Spleen (tissue), 11 donors: Measurements from ENCODE around the gene KLF14. TPM values are rescaled to one million over a fixed set of nuclear protein-coding genes. Genes with fewer than 3 reads are reported as not detected.

Source experiments
- DNase-seq: peaks from one replicate; pipeline ENCODE4 v3.0.0-alpha.2; 2020
- H3K27ac ChIP-seq, 8 donors: fragments of 200-600 bp; sonication (generic) in 7 of 8; 1 replicate in 4 of 8; 2 replicates in 4 of 8; pipeline versions ENCODE4 v1.5.0 to v1.8.0; 2016 to 2021; ENCODE audit warnings: inconsistent platforms in 4 of 8, mild to moderate bottlenecking in 4 of 8, moderate library complexity in 1 of 8
- H3K27me3 ChIP-seq, 7 donors: fragments of 200-600 bp; sonication (generic) in 6 of 7; replicated peaks in 1 of 7; 1 replicate in 4 of 7; 2 replicates in 3 of 7; pipeline versions ENCODE4 v1.5.0 to v1.8.0; 2016 to 2021; ENCODE audit warnings: inconsistent platforms in 3 of 7, mild to moderate bottlenecking in 1 of 7
- H3K36me3 ChIP-seq, 6 donors: fragments of 200-600 bp; sonication (generic) in 5 of 6; 1 replicate in 4 of 6; 2 replicates in 2 of 6; pipeline versions ENCODE4 v1.5.0 to v1.8.0; 2016 to 2021; ENCODE audit warnings: inconsistent platforms in 2 of 6
- H3K4me1 ChIP-seq, 6 donors: fragments of 200-600 bp; sonication (generic) in 5 of 6; 1 replicate in 3 of 6; 2 replicates in 3 of 6; pipeline versions ENCODE4 v1.5.0 to v1.8.0; 2016 to 2021; ENCODE audit warnings: inconsistent platforms in 3 of 6
- H3K4me3 ChIP-seq, 8 donors: fragments of 200-600 bp; sonication (generic) in 7 of 8; 1 replicate in 4 of 8; 2 replicates in 4 of 8; pipeline versions ENCODE4 v1.5.0 to v1.8.0; 2016 to 2021; ENCODE audit warnings: inconsistent platforms in 4 of 8, mild to moderate bottlenecking in 4 of 8, moderate library complexity in 2 of 8
- H3K9me3 ChIP-seq, 8 donors: fragments of 200-600 bp; sonication (generic) in 7 of 8; 1 replicate in 4 of 8; 2 replicates in 4 of 8; pipeline versions ENCODE4 v1.5.0 to v1.8.0; 2016 to 2021; ENCODE audit warnings: inconsistent platforms in 4 of 8
- POLR2A ChIP-seq, 3 donors: fragments of 450-650 bp; IDR thresholded peaks; one replicate each; pipeline ENCODE4 v1.5.1; 2017; ENCODE audit warnings: antibody characterized with exemption in 3 of 3, mild to moderate bottlenecking in 1 of 3
- POLR2AphosphoS5 ChIP-seq, 3 donors: sonication (generic); formaldehyde crosslinking; IDR thresholded peaks; one replicate each; pipeline ENCODE4 v1.5.1; 2017; ENCODE audit warnings: antibody characterized with exemption in 3 of 3
- WGBS, 5 donors: extraction: QIAGEN DNeasy Blood & Tissue Kit in 3 of 5; methylation state at CpG; one replicate each; pipeline versions ENCODE4 v1.1.5 to v1.1.7; 2013 to 2018; 5-methylcytosine and 5-hydroxymethylcytosine counted together
- intact Hi-C: fragments of 100-400 bp; cut with DNase I; formaldehyde crosslinking; loops from one replicate; pipeline ENCODE4 v1.15.0; 2023; ENCODE audit warnings: low total_unique reads
- polyA plus RNA-seq, 3 donors: library from polyadenylated mRNA; stranded (reverse); fragments of 200-250 nt; gene quantifications; one replicate each; pipeline ENCODE4 v1.2.1, GENCODE V29; 2013
- total RNA-seq, 7 donors: library from RNA; depleted of rRNA in 3 of 7; stranded (reverse); fragments of >200 nt in 3 of 7; fragmentation: NEBNext Ultra II Directional in 4 of 7; extraction: Animal tissue kit (Norgen Biotek cat#: 25700) in 4 of 7; gene quantifications; one replicate each; pipeline versions ENCODE4 v1.1.0 to v1.2.1, GENCODE V29; 2016 to 2021
- TF ChIP-seq, protein P1 (sequence below), 11 experiments: fragments of 200-600 bp in 7 of 11; fragments of 450-650 bp in 4 of 11; sonication (generic) in 4 of 11; IDR thresholded peaks in 8 of 11; conservative IDR thresholded peaks in 3 of 11; 1 replicate in 7 of 11; 2 replicates in 4 of 11; pipeline versions ENCODE4 v1.4.0 to v1.8.0; 2016 to 2021; ENCODE audit warnings: antibody characterized with exemption in 11 of 11, inconsistent platforms in 4 of 11, mild to moderate bottlenecking in 1 of 11
- donor health status: healthy with polysubstance abuse.
- donor health status: DM: no; HTN: no; CAD: no; lungs with moderate emphysema.
- donor health status: DM: no; HTN: no; CAD: no.
- donor health status: Bipolar disorder and iron deficiency.
- donor health status: healthy.
- donor health status: DM: no; HTN: no; CAD: no.
- donor health status: DM: yes; HTN: yes; CAD: no.

Gene KLF14
- total and polyA plus RNA-seq, 10 donors = 0.05 to 1.8 (median 0.90) TPM

DNA sequence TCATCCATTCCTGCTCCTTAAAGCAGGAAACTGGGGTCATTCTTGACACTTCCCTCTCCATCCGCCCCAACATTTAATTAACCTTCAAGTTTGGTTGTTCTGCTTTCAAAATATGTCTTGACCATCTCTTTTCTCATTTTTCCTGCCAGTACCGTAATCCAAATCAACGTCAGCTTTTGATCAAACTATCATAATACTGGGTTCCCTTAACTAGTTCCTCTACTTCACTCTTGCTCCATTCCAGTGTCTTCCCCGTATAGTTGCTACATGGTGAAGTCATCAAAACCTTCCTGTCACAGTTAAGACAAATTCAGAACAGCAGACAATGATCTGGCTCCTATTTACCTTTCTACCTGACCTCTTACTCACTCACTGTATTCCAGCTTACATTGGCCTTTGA lies 6.6 kb upstream of the KLF14 start:
- 31 to 67% (median 44%) methylated on average over 4 of the region's 4 CpGs for WGBS, 5 donors
- H3K27ac ChIP-seq = peak overlapping the region in 6 of 8 donors; percentile 47 to 90 (median 82)
- peaks cover 0 to 23% (median 14%) of the 10 kb centered on the region in 6 donors for H3K4me1 ChIP-seq
- DNase-seq = no peak
- no peak for TF ChIP-seq POLR2AphosphoS5 (IDR thresholded peaks at IDR 0.05)
- no peak for TF ChIP-seq POLR2A (IDR thresholded peaks at IDR 0.05)
- TF ChIP-seq, protein P1, sequence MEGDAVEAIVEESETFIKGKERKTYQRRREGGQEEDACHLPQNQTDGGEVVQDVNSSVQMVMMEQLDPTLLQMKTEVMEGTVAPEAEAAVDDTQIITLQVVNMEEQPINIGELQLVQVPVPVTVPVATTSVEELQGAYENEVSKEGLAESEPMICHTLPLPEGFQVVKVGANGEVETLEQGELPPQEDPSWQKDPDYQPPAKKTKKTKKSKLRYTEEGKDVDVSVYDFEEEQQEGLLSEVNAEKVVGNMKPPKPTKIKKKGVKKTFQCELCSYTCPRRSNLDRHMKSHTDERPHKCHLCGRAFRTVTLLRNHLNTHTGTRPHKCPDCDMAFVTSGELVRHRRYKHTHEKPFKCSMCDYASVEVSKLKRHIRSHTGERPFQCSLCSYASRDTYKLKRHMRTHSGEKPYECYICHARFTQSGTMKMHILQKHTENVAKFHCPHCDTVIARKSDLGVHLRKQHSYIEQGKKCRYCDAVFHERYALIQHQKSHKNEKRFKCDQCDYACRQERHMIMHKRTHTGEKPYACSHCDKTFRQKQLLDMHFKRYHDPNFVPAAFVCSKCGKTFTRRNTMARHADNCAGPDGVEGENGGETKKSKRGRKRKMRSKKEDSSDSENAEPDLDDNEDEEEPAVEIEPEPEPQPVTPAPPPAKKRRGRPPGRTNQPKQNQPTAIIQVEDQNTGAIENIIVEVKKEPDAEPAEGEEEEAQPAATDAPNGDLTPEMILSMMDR (IDR thresholded peaks at IDR 0.05 in 8 of 11, conservative IDR thresholded peaks at IDR 0.05 in 3 of 11) = no peak
- H3K27me3 ChIP-seq = peaks cover 0 to 97% (median 39%) of the 10 kb centered on the region in 7 donors
- no peak overlapping the region for H3K4me3 ChIP-seq
- H3K9me3 ChIP-seq = no peaks in the 10 kb centered on the region
- no peaks in the 10 kb centered on the region for H3K36me3 ChIP-seq
- intact Hi-C loops = no loop called here

DNA sequence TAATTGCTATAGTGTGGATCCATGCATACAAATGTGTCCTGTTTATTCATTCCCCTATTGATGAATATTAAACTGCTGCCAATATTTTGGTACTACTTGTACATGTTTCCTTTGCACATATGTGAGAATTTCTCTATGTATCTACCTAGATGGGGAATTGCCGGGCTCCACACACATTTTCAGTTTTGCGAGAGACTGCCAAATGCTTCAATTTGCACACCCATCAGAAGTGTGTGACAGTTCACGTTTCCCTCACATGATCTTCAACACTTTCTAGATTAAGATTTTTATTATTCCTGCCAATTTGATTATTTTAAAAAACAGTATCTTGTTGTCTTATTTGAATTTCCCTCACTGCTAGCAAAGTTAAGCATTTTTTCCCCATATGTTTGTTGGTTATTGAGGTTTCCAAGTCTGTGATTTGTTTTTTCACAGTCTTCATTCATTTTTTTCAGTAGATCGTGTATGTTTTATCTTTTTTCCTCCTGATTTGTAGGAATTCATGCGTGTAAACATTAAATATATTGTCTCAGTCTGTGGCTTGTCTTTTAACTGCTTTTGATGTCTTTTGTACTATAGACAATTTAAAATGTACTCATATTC lies 2.4 kb upstream of the KLF14 start:
- peaks cover 0 to 25% (median 23%) of the 10 kb centered on the region in 8 donors for H3K9me3 ChIP-seq
- peaks cover 0 to 8% (median 0%) of the 10 kb centered on the region in 6 donors for H3K36me3 ChIP-seq
- peaks cover 0 to 100% (median 68%) of the 10 kb centered on the region in 7 donors for H3K27me3 ChIP-seq
- 61 to 77% (median 64%) methylated on average over 5 of the region's 5 CpGs for WGBS, 5 donors
- intact Hi-C loops = no loop called here
- H3K4me1 ChIP-seq = peaks cover 0 to 29% (median 20%) of the 10 kb centered on the region in 6 donors
- H3K4me3 ChIP-seq = no peak overlapping the region
- H3K27ac ChIP-seq = no peak overlapping the region
- TF ChIP-seq POLR2A (IDR thresholded peaks at IDR 0.05) (no peak), POLR2AphosphoS5 (IDR thresholded peaks at IDR 0.05) (no peak)
- TF ChIP-seq, protein P1 (IDR thresholded peaks at IDR 0.05 in 8 of 11, conservative IDR thresholded peaks at IDR 0.05 in 3 of 11) = no peak
- no peak for DNase-seq

DNA sequence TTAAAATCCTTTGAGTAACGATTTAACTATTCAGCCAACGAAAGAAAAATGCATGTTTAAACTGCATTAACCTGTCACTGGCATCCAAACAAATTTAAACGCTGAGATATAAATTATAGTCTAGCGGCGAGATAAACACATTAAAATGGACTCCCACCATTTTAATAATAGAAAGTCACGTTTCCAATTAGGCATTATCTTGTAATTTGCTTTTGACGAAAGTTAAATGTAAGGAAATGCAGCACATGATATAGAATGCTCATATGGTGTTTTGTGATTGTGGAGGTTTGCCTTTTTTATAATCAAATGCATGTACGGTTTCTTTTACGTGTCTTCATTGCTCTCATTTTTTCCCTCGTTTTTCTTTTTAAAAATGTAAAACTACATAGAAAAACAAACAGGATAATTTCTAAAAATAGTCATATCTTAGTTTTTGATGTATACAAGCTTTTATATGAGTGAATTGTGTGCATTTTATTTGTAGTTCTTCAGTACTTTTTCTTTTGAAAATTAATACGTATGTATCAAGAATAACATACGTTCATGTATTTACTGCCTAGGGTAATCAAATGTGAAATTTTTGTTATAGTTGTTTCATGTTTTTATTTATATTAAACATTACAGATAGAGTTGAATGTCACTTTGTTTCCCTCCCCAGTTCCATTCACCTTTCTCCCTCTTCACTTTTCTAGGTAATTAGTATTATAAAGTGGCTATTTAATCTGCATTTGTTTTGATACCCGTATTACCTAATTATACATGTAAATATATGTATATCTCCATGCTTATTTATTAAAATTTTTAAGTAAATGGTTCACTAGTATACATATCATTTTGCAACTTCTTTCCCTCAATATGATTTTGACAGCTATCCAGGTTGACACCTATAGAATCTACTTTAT lies 1.1 kb upstream of the KLF14 start:
- Histone ChIP-seq H3K4me3 (peak overlapping the region; percentile 24 to 85 (median 56)), H3K36me3 (peaks cover 0 to 8% (median 0%) of the 10 kb centered on the region in 6 donors), H3K27me3 (peaks cover 0 to 100% (median 68%) of the 10 kb centered on the region in 7 donors), H3K4me1 (peaks cover 0 to 18% (median 11%) of the 10 kb centered on the region in 6 donors), H3K27ac (peak overlapping the region; percentile 8 to 86 (median 73)), H3K9me3 (peaks cover 0 to 31% (median 25%) of the 10 kb centered on the region in 8 donors)
- no peak for DNase-seq
- TF ChIP-seq POLR2A (IDR thresholded peaks at IDR 0.05) (no peak), POLR2AphosphoS5 (IDR thresholded peaks at IDR 0.05) (no peak)
- TF ChIP-seq, protein P1 (IDR thresholded peaks at IDR 0.05 in 8 of 11, conservative IDR thresholded peaks at IDR 0.05 in 3 of 11) = no peak
- 12 to 19% (median 14%) methylated on average over 13 of the region's 13 CpGs for WGBS, 5 donors
- intact Hi-C loops = no loop called here
